HG03175 (cell line): ENCODE results near the gene RMND1.
A peak's percentile ranks its signal among the peaks of the same experiment; 100 is the strongest.

Experiments used
- ATAC-seq: cut with Tn5 transposase; IDR thresholded peaks from one replicate; pipeline ENCODE4 v1.9.1; 2021; ENCODE audit warnings: mild to moderate bottlenecking, moderate library complexity; ENCODE audit not compliant: unreplicated experiment

The RMND1 gene, protein sequence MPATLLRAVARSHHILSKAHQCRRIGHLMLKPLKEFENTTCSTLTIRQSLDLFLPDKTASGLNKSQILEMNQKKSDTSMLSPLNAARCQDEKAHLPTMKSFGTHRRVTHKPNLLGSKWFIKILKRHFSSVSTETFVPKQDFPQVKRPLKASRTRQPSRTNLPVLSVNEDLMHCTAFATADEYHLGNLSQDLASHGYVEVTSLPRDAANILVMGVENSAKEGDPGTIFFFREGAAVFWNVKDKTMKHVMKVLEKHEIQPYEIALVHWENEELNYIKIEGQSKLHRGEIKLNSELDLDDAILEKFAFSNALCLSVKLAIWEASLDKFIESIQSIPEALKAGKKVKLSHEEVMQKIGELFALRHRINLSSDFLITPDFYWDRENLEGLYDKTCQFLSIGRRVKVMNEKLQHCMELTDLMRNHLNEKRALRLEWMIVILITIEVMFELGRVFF

DNA sequence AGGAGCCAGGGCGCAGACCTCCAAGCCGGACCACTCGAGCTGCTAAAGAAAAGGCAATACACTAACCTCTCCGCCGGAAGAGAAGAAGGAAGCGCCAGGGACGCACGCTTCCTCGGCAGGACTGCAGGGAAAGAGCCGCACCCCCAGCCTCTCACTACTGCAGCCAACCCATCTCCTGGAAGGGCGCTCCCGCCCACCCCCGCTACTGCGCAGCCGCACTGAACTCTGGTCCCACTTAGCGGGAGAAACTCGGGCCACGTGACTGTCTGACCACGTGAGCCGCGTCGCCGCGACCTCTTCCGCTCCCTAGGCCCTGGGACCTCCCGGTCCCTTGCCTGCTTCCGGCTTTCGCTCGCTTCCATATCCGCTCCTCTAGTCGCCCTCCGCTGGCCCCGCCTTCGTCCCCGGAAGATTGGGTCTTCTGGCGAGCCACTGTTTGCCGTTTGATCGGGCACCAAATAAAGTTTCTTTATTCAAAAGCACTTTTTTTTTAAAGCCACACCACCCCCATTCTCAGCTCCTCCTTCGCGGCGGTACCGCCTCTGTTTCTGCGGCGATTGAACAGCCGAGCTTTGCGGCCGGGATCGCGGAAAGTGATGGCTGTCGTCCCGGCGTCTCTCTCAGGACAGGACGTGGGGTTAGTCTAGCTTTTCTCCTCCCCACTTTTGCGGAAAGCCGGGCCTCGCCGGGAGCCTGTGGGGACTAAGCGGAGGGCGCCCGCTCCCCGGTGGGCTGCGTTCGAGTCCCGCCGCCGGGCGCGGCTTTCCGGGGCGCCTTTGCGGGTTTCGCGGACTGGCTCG is at the start of gene RMND1:
Gene RMND1 (minus strand): TSS at position 177 of the 800 bp plus-strand sequence. CDS start 6,315 bp downstream, outside the sequence.
- peak; percentile 98 for ATAC-seq

DNA sequence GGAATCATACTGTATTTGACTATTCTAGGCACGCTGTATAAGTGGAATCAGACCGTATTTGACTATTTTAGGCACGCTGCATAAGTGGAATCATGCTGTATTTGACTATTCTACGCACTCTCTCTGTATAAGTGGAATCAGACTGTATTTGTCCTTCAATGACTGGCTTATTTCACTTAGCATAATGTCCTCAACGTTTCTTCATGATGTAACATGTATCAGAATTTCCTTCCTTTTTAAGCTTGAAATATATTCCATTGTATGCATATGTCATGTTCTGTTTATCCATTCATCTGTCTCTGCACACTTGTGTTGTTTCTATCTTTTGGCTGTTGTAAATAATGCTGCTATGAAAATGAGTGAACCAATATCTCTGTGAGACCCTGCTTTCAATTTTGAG is 47.6 kb upstream of the RMND1 start:
- ATAC-seq: no peak

DNA sequence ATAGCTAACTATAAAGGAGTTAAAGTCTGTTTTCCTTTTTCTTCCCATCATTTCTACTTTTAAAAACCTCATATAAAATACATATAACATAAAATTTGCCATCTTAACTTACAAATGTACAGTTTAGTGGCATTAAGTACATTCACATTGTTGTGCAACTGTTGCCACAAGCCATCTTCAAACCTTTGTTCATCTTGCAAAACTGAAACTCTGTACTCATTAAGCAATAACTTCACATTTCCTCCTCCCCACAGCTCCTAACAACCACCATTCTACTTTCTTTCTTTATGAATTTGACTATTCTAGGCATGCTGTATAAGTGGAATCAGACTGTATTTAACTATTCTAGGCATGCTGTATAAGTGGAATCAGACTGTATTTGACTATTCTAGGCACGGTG is 46.4 kb upstream of the RMND1 start:
- peak; percentile 76 for ATAC-seq

DNA sequence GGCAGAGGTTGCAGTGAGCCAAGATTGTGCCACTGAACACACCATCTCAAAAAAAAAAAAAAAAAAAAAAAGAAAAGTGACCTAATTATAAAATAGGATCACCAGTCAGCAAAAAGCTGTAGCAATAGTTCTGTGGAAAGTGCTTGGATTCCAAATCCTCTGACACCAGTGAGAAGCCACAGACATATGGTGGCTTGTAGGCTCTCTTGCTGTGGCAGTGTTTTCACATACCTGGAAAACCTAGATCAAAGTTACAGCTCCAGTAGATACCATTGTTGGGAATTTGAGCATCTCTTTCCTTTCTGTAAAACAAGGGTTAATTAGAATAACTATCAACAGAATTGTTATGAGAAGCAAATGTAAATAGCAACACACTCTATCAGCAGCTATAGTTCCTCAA is 46.0 kb upstream of the RMND1 start:
- peak; percentile 31 for ATAC-seq

GRCh38 chr6:151495380-151495779 is 43.5 kb upstream of the RMND1 start:
- no peak for ATAC-seq

DNA sequence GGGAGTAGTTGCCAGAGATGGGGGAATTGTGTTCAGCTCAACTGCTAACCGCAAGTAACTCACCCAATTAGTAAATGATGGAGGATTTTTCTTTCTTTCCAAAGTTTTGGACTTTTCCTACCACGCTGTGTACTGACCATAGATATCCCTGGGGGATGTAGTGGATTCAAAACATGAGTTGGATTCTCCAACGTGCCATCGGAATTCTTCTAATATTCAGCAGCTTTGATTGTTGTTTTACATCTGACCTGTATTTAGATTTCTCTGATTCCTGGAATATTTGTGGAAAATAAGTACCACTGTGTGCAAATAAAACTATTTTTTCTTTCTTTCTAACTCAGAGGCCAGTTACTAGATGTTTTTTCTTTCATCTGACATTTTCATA is 43.0 kb upstream of the RMND1 start:
- ATAC-seq: no peak

GRCh38 chr6:151494235-151494935 is 42.5 kb upstream of the RMND1 start:
- no peak for ATAC-seq

- peak; percentile 52 for ATAC-seq
Measured at GRCh38 chr6:151493804-151494234, 41.9 kb upstream of the RMND1 start, which contains the start of gene CCDC170. CCDC170 (plus strand) TSS chr6:151494017; CDS start chr6:151494129, 112 bp downstream.

DNA sequence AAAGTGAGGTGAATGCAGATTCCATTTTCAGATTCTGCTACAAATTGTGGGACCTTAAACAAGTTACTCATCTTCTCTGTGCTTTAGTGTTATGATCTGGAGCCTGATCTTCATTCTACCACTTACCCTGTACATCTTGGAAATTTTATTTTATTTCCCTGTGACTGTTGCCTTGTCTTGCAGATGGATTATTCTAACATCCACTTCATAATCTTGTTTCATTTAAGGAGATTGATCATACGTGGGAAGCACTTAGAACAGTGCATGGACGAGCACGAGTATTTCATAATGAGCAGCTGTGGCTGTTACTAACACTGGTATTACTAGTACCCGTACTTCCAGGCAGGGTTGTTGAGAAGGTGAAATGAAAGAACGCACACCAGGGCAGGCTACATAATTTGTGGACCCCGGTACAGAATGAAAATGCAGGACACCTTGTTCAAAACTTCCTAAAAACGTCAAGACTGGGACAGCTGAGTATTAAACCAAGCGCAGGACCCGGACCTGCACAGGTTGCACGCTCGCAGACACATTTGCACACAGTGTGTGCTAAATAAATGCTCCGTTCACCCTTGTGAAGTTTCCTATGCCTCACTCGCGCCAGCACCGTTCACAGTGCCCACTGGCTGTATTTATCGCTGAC is 41.4 kb upstream of the RMND1 start:
- ATAC-seq: no peak

DNA sequence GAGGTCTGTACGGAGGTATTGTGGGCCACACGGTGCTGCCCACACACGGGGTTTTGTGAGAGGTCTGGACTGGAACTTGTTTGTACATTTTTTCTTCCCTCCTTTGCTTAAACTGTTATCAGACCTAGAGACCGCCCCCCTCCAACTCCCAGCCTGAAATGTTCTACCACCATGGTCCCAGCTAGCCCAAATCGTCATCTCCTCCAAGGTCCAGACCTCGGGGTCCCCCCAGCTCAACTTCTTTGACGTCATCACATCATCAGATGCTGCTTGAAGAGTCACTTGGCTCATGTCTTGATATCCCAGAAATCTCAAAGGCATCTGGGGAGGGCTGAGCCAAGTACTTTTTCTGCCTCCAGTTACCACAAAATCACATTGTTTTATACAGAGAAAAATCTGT is 39.1 kb upstream of the RMND1 start:
- ATAC-seq: no peak

GRCh38 chr6:151488226-151488625 is 36.3 kb upstream of the RMND1 start:
- ATAC-seq: no peak

DNA sequence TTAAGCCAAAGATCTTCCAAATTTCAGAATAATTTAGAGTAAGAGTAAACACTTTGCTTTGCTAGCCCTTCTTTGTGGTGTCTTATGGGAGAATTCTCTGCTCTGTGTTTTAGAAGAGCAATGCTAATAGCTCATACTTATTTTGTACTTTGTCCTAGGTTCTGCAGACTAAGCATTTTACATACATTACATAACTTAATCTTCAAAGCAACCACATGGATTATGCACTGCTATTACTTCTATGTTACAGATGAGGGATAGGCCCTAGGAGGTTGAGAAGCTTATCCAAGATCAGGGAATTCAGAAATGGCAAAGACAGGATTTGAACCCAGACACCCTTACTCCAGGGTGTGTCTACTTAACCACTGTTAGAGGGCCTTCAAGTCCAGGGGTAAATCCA is 32.1 kb upstream of the RMND1 start:
- no peak for ATAC-seq

- ATAC-seq: no peak
Measured at GRCh38 chr6:151482290-151482689, 30.4 kb upstream of the RMND1 start.

DNA sequence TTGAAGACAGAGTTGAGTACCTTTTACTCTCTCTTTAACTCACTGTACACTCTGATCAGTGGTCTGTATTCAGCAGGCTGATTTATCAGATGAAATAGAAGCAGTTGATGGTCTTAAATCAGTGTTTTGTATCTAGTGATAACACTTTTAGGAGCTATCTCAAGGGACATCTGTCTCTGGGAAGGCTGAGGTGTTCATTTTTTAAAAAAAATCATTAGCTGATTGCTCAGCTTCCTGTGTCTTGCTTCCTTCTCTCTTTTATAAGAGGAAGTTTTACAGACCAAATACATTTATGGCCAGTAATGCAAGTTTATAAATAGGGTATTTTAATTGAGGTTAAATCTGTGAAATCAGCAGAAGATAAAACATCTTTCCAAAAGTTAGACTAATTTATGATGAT is 29.9 kb upstream of the RMND1 start:
- ATAC-seq: no peak

DNA sequence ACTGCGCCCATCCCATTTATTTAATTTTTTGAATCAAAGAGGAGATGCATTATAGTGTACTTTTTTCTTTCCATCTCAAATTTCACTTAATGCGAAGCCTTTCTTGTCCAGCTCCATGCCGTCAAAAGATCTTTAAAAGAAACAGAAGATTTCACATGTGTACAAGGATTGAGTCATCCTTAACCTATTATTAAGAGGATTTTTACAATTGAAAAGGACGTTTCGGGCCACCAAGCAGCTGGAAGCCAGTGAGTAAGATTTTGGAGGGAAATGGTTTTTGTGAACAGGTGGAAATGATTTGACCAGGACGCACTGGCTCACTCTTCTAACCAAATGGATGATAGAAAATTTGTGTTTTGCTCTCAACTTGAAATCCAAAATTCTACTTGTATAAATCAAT is 26.7 kb upstream of the RMND1 start:
- no peak for ATAC-seq

GRCh38 chr6:151477726-151478125 is 25.8 kb upstream of the RMND1 start:
- ATAC-seq: no peak

- ATAC-seq: peak; percentile 56
Measured at GRCh38 chr6:151475653-151476523, 24.0 kb upstream of the RMND1 start.

DNA sequence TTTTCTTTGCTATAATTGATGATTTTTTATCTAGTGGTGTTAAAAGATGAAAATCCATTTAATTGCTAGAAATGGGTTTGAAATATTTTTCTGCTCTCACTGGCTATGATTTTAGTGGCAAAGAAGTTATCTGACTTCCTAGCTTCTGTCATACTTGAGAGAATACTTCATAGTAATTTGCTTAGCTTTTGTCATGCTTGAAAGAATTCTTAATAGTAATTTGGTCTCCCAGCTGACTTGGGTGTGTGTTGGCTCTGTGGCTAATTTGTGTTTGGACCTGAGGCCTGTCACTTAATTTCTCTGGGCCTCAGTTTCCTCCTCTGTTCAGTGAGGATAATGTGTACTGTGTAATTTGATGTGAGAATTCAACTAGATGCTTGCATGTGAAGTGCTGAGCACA is 12.8 kb upstream of the RMND1 start:
- no peak for ATAC-seq

GRCh38 chr6:151461673-151462072 is 9.7 kb upstream of the RMND1 start:
- ATAC-seq: no peak
